Transverse colon (tissue), 4 donors: ENCODE measurements around the gene SHISA9.

ENCODE experiments used
- POLR2AphosphoS5 ChIP-seq, 3 donors: sonication (generic); formaldehyde crosslinking; IDR thresholded peaks; one replicate each; pipeline ENCODE4 v1.6.1; 2016; ENCODE audit warnings: antibody characterized with exemption in 3 of 3
- TF ChIP-seq, protein P1 (sequence below), 5 experiments: fragments of 200-600 bp in 3 of 5; fragments of 450-650 bp in 2 of 5; sonication (generic) in 3 of 5; IDR thresholded peaks; 1 replicate in 2 of 5; 2 replicates in 3 of 5; pipeline ENCODE4 v1.5.1; 2016 to 2017; ENCODE audit warnings: antibody characterized with exemption in 5 of 5, inconsistent platforms in 3 of 5, mild to moderate bottlenecking in 2 of 5, moderate library complexity in 1 of 5

DNA sequence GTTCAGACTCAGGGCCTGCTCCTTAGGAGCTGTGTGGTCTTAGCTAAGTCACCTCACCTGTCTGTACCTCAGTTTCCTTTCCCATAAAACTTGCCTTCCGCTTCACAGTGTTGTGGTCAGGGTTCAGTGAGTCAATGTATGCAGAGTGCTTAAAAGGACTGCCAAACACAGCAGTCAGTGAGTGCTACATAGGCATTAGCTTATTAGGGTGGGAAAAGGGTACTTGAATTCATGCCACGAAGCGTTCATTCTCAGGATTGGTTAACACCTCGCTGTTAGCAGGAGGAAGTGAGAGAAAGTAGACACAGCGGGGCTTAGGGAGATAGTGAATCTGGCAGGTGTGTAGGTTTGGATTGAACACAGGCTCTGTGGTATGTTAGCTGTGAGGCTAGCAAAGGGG is 155.2 kb downstream of the SHISA9 start:
- TF ChIP-seq POLR2AphosphoS5 (IDR thresholded peaks at IDR 0.05) = no peak
- TF ChIP-seq, protein P1, sequence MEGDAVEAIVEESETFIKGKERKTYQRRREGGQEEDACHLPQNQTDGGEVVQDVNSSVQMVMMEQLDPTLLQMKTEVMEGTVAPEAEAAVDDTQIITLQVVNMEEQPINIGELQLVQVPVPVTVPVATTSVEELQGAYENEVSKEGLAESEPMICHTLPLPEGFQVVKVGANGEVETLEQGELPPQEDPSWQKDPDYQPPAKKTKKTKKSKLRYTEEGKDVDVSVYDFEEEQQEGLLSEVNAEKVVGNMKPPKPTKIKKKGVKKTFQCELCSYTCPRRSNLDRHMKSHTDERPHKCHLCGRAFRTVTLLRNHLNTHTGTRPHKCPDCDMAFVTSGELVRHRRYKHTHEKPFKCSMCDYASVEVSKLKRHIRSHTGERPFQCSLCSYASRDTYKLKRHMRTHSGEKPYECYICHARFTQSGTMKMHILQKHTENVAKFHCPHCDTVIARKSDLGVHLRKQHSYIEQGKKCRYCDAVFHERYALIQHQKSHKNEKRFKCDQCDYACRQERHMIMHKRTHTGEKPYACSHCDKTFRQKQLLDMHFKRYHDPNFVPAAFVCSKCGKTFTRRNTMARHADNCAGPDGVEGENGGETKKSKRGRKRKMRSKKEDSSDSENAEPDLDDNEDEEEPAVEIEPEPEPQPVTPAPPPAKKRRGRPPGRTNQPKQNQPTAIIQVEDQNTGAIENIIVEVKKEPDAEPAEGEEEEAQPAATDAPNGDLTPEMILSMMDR (IDR thresholded peaks at IDR 0.05) = no peak
